HG03064 (cell line): Measurements from ENCODE around the gene TIGD6.
"Not testable (repeated sequence)": the region's sequence is repeated elsewhere in the genome, so short reads cannot be mapped to it uniquely, and the experiment has no call there.

ENCODE experiments used
- ATAC-seq: cut with Tn5 transposase; IDR thresholded peaks from one replicate; pipeline ENCODE4 v1.9.1; 2021; ENCODE audit warnings: low read depth; ENCODE audit not compliant: unreplicated experiment

TIGD6 gene

DNA sequence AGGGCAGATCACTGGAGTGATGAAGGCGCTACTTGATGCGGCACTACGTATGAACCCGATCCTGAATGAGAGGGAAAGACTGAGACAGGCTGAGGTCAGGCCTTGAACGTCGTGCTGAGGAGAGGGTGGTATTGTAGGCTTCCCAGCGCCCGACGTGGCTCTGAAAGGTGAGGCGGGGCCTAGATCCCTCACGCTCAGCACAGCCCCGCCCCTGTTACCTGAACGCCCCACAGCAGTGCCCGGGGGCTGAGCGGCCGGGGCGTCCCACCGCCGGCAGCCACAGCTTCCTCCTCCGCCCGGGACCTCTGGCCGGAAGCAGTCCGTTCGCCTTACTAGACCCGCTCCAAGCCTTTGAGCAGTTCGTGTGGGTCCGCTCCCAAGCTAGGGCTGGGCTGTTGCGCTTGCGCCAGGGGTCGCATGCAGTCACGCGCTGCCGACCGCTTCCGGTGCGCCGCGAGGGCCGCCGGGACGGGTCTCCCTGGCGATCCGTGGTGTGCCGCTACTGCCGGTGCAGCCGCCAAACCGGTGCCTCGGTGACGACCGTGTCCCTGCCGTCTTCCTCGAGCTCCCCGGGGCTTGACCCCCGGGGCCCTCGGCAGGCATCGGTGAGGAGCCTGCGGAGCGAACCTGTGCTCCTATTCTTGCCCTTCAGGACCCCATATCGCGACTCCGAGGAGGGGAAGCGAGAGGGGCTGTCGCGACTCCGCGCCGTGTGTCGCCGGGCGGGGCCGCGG lies at the start of gene TIGD6, which contains the start of gene HMGXB3:
TIGD6 (minus strand) TSS at position 399 of the 734 bp plus-strand sequence. CDS start 4,306 bp downstream, outside the sequence.
HMGXB3 (plus strand) TSS at position 484 of the 734 bp plus-strand sequence. CDS start 4,114 bp downstream, outside the sequence.
- peak; percentile 85 for ATAC-seq

DNA sequence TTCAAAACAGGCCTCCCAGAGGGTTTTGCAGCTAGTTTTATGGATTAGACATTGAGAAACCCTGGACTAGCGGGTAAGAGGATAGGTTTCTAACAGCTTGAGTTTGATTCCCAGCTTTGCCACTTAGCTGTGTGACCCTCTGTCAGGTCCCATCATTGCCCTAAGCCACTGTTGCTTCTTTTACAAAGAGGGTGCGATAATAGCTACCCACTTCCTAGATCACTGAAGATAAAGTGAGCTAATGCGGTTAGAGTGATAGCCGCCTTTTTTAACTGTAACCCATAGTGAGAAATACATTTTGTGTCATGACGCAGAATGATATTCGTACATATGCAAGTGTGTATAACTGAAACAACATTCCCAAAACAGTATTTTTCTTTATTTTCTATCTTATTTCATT lies 45.6 kb upstream of the TIGD6 start:
- no peak for ATAC-seq

DNA sequence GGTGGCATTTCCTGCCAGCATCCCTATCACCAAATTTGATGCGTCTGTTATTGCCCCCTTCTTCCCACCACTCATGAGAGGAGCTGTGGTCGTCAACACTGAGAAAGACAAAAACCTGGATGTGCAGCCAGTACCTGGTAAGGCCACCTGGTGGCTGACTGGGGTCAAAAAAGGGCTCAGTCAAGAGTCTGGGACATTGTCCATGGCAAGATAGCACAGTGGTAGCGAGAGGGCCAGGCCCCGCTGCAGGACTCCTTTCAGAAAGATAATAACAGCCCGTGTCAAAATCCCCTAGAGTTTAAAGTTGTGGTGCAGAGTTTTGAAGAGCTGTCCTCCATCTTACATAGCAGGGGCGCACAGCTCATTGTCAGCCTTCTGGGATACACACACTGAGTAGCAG lies 45.1 kb upstream of the TIGD6 start:
- no peak for ATAC-seq

DNA sequence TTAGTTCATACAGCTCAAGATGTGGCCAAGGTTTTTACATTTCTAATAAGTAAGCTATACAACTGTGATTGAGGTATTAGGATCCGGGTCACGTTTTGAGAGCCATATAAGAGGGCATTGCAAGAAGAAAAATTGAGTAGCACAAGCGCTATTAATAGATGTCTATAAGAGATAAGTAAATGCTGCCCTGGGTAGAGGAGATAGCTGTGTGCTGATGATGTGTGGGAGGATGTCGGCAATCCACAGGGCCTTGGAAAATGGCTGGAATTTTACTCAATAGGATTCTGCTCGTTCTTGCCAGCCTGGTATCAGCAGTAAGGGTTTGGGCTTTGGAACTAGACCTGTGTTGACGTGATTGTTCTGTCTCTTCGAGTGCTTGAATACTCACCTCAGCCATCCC lies 44.3 kb upstream of the TIGD6 start:
- no peak for ATAC-seq

DNA sequence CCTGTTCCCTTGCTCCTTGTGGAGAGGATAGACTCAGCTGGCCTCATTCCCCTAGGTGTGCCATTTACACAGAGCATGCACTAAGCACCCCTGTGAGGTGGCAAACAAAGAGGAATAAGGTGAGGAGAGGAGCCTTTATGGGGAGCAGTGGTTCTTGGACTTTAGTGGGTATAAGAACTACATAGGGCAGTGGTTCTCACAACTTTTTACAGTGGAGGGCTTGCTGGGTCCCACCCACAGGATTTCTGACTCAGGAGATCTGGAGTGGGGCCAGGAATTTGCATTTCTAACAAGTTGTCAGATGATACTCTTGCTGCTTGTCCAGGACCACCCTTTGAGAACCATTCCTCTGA lies 43.9 kb upstream of the TIGD6 start:
- no peak for ATAC-seq

DNA sequence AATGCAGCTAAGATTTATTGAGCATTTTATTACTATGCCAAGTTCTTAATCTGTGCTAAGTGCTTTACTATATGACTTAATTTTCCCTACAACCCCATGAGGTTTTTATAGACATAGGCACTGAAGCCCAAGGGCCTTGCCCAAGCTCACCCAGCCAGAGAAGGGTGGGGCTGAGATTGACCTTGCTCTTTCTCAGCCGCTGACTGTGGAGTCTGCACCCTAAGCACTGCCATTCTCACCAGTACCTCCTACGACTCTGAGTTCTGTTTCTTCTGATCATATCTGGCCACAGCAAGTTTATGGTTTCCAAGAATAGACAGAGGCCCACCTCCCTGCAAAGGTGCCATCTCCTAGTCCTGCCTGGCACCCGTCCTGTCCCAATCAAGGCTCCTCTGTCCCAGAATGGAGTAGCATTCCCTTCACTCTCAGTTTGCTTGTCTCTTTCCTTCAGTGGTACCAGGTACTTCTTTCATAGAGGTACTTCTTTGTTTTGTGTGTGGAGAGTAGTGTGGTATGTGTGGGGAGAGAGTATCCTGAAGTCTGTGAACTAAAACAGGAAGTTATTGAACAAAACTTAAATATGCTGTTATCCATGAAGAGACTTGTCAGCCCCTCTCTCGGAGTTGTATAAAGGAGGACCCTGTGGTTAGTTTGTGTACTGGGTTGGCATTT lies 43.3 kb upstream of the TIGD6 start:
- ATAC-seq, result no peak

DNA sequence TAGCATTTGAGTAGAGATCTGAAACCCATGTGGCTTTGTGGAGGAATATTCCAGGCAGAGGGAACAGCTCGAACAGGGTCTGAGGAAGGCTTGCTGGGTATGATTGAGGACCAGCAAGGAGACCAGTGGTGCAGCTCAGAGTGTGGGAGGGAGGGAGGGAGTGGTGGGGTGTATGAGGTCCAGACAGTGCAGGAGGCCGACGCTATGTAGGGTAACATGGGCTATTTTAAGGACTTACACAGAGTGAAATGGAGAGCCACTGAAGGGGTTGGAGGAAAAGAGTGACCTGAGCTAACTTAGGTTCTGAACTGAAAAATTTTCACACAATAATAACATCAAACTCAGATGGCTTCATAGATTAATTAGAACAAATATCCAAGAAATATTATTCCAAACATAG lies 42.0 kb upstream of the TIGD6 start:
- no peak for ATAC-seq

DNA sequence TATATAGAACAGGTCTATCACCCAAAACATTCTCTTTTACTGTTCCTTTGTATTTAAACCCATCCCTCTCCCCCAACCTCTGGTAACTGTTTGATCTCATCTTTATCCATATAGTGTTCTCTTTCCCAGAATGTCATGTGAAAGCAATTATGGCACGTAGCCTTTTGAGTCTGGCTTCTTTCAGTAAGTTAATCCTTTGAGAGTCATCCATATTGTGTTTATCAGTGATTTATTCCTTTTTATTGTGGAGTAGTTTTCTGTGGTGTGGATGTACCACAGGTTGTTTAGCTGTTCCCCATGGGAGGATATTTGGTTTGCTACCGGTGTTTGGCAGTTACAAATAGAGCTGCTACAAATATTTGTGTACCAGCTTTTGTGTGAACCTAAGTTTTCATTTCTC lies 38.1 kb upstream of the TIGD6 start:
- no peak for ATAC-seq

DNA sequence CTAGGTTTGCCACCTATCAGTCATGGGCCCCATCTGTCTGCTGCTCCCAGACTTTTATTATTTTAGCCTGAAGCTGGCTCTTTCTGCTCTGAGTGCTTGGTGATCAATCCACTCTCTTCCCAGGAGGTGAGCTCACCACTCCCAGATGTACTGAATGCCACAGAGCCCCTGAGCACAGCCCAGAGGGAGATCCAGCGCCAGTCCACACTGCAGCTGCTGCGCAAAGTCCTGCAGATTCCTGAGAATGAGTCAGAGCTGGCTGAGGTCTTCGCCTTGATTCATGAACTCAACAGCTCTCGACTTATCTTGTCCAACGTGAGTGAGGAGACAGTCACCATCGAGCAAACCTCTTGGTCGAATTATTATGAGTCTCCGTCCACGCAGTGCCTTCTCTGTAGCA lies 36.1 kb upstream of the TIGD6 start:
- no peak for ATAC-seq

DNA sequence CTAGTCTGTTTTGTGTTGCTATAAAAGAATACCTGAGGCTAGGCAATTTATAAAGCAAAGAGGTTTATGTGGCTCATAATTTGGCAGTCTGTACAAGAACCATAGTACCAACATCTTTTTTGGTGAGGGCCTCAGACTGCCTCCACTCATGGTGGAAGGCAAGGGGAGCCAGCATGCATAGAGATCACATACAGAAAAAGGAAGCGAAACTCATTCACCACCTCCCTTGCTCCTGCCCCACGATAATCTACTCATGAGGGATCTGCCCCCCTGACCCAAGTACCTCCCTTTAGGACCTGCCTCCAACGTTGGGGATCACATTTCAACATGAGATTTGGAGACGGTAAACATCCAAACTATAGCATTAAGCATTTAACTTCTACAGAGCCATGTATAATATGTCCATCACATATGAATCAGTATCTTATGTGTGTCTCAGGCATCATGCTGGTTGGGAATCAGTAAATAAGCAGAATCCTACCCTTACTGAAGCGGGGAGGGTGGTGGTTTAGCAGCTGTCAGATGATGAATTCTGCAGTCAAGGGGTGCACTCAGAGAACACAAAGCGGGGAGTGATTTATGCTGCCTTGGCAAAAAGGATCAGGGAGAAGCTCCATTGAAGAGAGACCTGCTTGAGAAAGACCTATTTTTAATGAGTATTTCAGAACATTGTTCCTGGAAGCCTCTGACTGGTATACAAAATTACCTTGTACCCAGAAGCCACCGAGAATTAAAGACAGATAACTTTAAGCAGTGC lies 34.9 kb upstream of the TIGD6 start:
- peak; percentile 72 for ATAC-seq

DNA sequence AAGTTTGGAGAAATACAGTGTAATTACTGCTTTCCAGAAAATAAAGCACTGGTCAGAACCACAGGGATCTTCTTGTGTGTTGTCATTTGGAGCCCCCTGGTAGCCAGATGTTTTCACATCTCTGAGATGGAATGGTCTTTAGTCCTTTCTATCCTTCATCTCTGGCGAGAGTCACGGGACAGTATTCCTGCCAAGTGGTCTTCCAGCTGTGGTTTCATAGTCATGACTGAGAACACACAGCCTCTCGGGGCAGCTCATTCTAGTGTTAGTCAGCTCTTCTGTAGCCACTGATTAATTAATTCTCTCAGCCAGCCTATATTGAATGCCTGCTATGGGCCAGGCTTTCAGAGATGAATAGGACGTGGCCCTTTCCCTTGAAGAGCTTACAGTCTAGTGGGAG lies 34.2 kb upstream of the TIGD6 start:
- ATAC-seq, result no peak

DNA sequence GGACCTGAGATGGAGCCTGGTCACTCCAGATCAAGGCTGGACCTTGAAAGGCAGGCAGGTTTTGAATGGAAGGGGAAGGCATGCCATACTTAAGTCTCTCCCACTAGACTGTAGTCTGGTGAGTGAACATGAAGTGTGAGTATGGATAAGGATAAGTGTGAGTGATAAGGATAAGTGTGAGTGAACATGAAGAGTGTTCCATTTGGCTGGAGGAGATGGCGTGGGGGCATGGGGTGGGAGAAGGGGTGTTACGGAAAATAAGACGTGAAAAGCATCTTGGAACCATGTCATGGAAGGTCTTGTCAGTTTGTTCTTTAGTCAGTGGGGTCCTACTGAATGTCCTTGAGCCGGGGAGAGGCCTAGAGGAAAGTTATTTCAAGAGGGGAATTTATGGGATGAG lies 32.9 kb upstream of the TIGD6 start:
- no peak for ATAC-seq

DNA sequence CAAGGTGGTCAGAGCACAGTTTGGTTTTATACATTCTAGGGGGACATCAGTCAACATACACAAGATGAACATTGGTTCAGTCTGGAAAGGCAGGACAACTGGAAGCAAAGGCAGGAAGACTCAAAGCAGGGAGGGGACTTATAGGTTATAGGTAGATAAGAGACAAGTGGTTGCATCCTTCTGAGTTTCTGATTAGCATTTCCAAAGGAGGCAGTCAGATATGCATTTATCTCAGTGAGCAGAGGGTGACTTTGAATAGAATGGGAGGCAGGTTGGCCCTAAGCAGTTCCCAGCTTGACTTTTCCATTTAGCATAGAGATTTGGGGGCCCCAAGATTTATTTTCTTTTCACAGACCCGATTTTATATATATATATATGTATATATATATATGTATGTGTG lies 27.6 kb upstream of the TIGD6 start:
- ATAC-seq, result not testable (repeated sequence)

DNA sequence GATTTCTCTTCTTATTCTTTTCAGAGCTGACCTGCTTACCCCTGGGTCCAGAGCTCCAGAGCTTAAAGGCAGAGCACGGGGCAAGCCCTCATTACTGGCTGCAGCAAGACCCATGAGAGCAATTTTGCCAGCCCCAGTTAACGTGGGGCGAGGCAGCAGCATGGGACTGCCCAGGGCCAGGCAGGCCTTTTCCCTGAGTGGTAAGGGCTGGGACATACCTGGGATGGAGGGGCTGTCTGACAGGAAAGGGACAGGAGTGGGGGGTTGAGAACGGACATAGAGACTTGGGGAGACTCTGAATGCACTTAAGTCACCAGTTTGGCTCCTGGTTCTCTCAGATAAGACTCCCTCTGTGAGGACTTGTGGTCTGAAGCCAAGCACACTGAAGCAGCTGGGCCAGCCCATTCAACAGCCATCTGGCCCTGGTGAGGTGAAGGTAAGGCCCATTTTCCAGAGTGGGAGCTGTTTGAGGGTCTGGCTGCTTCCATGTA lies 26.3 kb upstream of the TIGD6 start:
- ATAC-seq, result no peak

DNA sequence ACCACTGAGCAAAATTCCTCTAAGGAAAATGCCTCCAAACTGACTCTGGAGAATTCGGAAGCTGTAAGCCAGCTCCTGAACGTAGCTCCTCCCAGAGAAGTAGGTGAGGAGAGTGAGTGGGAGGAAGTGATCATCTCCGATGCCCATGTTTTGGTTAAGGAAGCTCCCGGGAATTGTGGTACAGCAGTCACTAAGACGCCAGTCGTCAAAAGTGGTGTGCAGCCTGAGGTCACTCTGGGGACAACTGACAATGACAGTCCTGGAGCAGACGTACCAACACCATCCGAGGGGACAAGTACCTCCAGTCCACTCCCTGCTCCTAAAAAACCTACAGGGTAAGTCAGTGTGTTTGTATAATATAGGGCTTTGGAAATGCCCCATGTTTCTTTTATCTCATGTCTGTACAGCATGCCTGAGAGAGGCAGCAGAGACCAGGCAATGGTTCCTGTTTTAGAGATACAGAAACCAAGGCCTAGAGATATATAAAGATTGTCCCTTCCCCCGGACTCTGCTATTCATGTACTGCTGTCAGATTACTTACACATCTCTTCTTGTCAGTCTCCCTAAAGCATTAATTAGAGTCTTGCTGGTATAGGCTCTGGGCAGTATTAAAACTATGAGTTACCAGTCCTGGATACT lies 24.0 kb upstream of the TIGD6 start:
- ATAC-seq, result no peak

DNA sequence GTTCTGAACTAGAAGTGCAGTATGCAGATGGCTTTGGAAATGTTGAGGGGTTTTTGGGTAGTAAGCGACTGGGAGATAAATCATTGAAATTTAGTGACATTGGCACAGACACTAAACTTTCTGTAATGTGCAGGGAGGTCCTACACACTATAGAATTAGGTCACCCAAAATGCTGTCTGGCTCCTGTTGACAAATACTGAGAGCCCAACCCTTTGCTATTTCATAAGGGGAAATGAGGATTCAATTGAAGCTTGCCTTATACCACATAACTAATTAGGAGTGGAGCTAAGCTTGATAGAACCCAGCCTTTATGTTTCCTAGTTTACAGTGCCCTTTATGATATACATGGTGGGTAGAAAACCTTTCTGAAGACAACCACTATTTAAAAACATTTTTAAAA lies 22.7 kb upstream of the TIGD6 start:
- no peak for ATAC-seq

DNA sequence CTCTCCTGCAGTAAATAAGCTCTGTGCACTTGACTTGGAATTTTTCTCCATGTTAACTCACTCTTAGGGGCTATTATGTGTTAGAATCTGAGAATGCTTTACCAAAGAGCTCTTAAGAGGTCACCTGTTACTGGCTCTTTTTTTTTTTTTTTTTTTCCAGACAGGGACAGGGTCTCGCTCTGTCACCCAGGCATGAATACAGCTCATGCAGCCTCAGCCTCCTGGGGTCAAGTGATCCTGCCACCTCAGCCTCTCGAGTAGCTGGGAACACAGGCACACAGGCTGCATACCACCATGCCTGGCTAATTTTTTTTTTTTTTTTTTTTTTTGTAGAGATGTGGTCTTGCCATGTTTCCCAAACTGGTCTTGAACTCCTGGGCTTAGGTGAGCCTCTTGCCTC lies 22.2 kb upstream of the TIGD6 start:
- no peak for ATAC-seq

DNA sequence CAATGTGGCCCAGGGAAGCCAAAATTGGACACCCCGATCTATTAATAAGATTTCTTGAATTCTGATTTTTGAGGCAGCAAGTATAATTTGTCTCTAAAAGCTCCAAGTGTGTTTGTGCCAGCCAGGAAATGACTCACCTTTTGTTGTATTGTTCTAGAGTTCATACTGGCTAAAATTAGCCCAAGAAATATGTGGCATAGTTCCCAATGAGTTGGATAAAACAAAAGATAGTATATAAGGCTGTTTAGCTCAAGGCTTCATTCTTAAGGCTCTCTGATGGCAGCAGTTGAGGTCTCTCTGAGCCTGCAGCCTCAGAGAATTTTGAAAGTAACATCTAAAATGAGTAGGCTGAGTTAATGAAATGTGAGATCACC lies 21.7 kb upstream of the TIGD6 start:
- no peak for ATAC-seq

DNA sequence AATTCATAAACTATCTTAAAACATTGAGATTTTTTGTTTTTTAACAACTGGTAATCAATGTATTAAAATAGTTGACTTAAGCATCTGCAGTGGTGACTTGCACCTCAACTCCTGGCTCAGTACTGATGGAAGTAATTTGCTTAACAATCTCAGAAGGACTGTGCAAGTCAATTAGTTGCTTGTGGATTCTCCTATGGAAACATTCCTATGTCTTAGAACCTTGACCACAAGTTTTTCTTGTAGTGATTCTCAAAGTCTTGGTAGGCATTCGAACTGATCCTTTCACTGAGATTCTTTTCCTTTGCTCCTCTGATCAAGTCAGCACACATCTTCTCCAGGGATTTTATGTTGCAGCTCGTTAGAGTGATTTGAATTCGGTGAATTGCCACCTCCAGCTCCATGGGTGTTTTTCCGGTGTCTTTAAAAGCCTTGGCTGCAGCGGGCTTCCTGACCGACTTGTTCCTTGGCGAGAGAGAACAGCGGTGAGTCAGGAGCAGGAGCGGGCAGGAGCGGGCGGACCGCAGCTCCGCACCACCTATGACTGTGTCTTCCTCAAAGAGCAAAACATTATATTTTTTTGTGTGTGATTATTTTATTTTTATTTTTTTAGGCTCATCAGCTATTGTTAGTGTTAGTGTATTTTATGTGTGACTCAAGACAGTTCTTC lies 21.2 kb upstream of the TIGD6 start:
- ATAC-seq, result no peak

DNA sequence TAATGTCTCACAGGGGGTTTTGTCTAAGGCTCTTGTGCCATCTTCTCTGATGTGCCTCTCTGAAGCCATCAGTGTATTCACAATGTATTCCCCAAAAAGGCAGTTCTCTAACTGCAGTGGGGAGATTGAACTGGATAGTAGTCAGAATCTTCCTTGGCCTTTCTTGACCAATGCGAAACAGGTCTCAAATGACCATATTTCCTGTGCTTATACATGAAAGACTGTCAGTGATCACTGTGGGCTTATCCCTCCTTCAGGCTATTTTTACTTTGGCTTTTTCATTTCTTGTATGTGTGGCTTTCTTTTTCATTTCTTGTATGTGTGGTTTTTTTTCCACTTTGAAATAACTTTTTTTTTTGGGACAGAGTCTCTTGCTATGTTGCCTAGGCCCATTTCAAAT lies 19.8 kb upstream of the TIGD6 start:
- no peak for ATAC-seq
